HG02840 (cell line): ENCODE data around the gene NR5A2.

Experiments
- ATAC-seq: cut with Tn5 transposase; IDR thresholded peaks from one replicate; pipeline ENCODE4 v1.9.1; 2021; ENCODE audit warnings: mild to moderate bottlenecking, moderate library complexity, moderate number of reproducible peaks; ENCODE audit not compliant: unreplicated experiment, low FRiP score

Gene NR5A2

GRCh38 chr1:200118779-200119505 is 91.4 kb downstream of the NR5A2 start:
- ATAC-seq, result no peak

GRCh38 chr1:200121421-200121820 is 93.9 kb downstream of the NR5A2 start:
- no peak for ATAC-seq

GRCh38 chr1:200124309-200124708 is 96.8 kb downstream of the NR5A2 start:
- no peak for ATAC-seq

- ATAC-seq, result no peak
Observed at GRCh38 chr1:200128081-200128480, 100.6 kb downstream of the NR5A2 start.

GRCh38 chr1:200128944-200129879 is 101.7 kb downstream of the NR5A2 start:
- no peak for ATAC-seq

- no peak for ATAC-seq
Observed at GRCh38 chr1:200130552-200130951, 103.0 kb downstream of the NR5A2 start.

- ATAC-seq, result no peak
Observed at GRCh38 chr1:200131551-200132125, 104.1 kb downstream of the NR5A2 start.

- ATAC-seq, result no peak
Observed at GRCh38 chr1:200133123-200133522, 105.6 kb downstream of the NR5A2 start.

- ATAC-seq, result no peak
Observed at GRCh38 chr1:200134116-200134515, 106.6 kb downstream of the NR5A2 start.

GRCh38 chr1:200136384-200136783 is 108.9 kb downstream of the NR5A2 start:
- ATAC-seq, result no peak

GRCh38 chr1:200139661-200140250 is 112.2 kb downstream of the NR5A2 start:
- no peak for ATAC-seq

GRCh38 chr1:200143347-200143746 is 115.8 kb downstream of the NR5A2 start:
- ATAC-seq, result no peak

GRCh38 chr1:200146100-200146499 is 118.6 kb downstream of the NR5A2 start:
- ATAC-seq, result no peak

GRCh38 chr1:200147094-200147493 is 119.6 kb downstream of the NR5A2 start:
- no peak for ATAC-seq

- no peak for ATAC-seq
Observed at GRCh38 chr1:200147742-200148141, 120.2 kb downstream of the NR5A2 start.

- ATAC-seq, result no peak
Observed at GRCh38 chr1:200150006-200150405, 122.5 kb downstream of the NR5A2 start.

- ATAC-seq, result no peak
Observed at GRCh38 chr1:200150721-200151120, 123.2 kb downstream of the NR5A2 start.

- no peak for ATAC-seq
Observed at GRCh38 chr1:200152336-200152735, 124.8 kb downstream of the NR5A2 start.

GRCh38 chr1:200153277-200154055 is 126.0 kb downstream of the NR5A2 start:
- peak; percentile 52 for ATAC-seq
